Neural cell (in vitro differentiated cells): Measurements from ENCODE around the gene HDGFL2. TPM values are rescaled to one million over a fixed set of nuclear protein-coding genes. Genes with fewer than 3 reads are reported as not detected.

Experiments used
- H2AFZ ChIP-seq: fragments of 200-600, 300-800 bp; sonication (generic), shearing (Covaris generic); 2 replicates; pipeline ENCODE4 v1.6.0; 2014; ENCODE audit warnings: low read depth, mild to moderate bottlenecking, antibody characterized with exemption, low read length, moderate library complexity
- H3F3A ChIP-seq: fragments of 200-600 bp; shearing (Covaris generic); 2 replicates; pipeline ENCODE4 v1.6.1; 2016; ENCODE audit warnings: mild to moderate bottlenecking, moderate library complexity, mixed read lengths, antibody characterized with exemption, low read length; ENCODE audit not compliant: insufficient read depth, poor library complexity, severe bottlenecking
- H3K27ac ChIP-seq: fragments of 200-600, 300-800 bp; sonication (generic), shearing (Covaris generic); 2 replicates; pipeline ENCODE4 v1.5.1; 2014; ENCODE audit warnings: mild to moderate bottlenecking, low read length, moderate library complexity
- H3K27me3 ChIP-seq: fragments of 300-800, 200-600 bp; sonication (generic), shearing (Covaris generic); 2 replicates; pipeline ENCODE4 v1.6.0; 2014; ENCODE audit warnings: mild to moderate bottlenecking, low read depth, low read length, moderate library complexity; ENCODE audit not compliant: insufficient read depth
- H3K36me3 ChIP-seq: fragments of 300-800, 200-600 bp; sonication (generic), shearing (Covaris generic); 2 replicates; pipeline ENCODE4 v1.5.1; 2014; ENCODE audit warnings: mild to moderate bottlenecking, antibody characterized with exemption, low read length, moderate library complexity; ENCODE audit not compliant: insufficient read depth
- H3K4me2 ChIP-seq: fragments of 300-800, 200-600 bp; sonication (generic), shearing (Covaris generic); 2 replicates; pipeline ENCODE4 v1.6.0; 2014; ENCODE audit warnings: mild to moderate bottlenecking, low read length
- H3K4me3 ChIP-seq: fragments of 300-800, 200-600 bp; sonication (generic), shearing (Covaris generic); 2 replicates; pipeline ENCODE4 v1.5.1; 2014; ENCODE audit warnings: mild to moderate bottlenecking, low read length, moderate library complexity
- H3K79me2 ChIP-seq: fragments of 200-600 bp; shearing (Covaris generic); replicated peaks from 2 replicates; pipeline ENCODE4 v1.6.0; 2014; ENCODE audit warnings: mild to moderate bottlenecking, low read length, moderate library complexity; ENCODE audit not compliant: insufficient read depth
- H3K9ac ChIP-seq: fragments of 300-800, 200-600 bp; sonication (generic), shearing (Covaris generic); 2 replicates; pipeline ENCODE4 v1.6.1; 2016; ENCODE audit warnings: mild to moderate bottlenecking, low read length, mixed read lengths
- H3K9me2 ChIP-seq: fragments of 200-600 bp; shearing (Covaris generic); 2 replicates; pipeline ENCODE4 v1.6.1; 2016; ENCODE audit warnings: mild to moderate bottlenecking, low read length, mixed read lengths; ENCODE audit not compliant: insufficient read depth
- H3K9me3 ChIP-seq: fragments of 200-600, 300-800 bp; sonication (generic), shearing (Covaris generic); 2 replicates; pipeline ENCODE4 v1.6.1; 2016; ENCODE audit warnings: mild to moderate bottlenecking, mixed run types, low read length, moderate library complexity, mixed read lengths
- H4K20me1 ChIP-seq: fragments of 200-600 bp; shearing (Covaris generic); 2 replicates; pipeline ENCODE4 v1.6.1; 2016; ENCODE audit warnings: mild to moderate bottlenecking, mixed run types; ENCODE audit not compliant: insufficient read depth
- CTCF ChIP-seq: fragments of 450-650 bp; IDR thresholded peaks from 2 replicates; pipeline ENCODE4 v1.5.1; 2014; ENCODE audit warnings: antibody characterized with exemption, mild to moderate bottlenecking, moderate library complexity; ENCODE audit not compliant: poor library complexity, severe bottlenecking
- EP300 ChIP-seq: fragments of 450-650 bp; conservative IDR thresholded peaks from 2 replicates; pipeline ENCODE4 v1.6.1; 2014; ENCODE audit warnings: antibody characterized with exemption, mild to moderate bottlenecking, moderate library complexity; ENCODE audit not compliant: poor library complexity, severe bottlenecking
- EZH2 ChIP-seq: fragments of 200-600, 300-800 bp; shearing (Covaris generic), sonication (generic); IDR thresholded peaks from 2 replicates; pipeline ENCODE4 v1.6.1; 2014; ENCODE audit warnings: antibody characterized with exemption, low read length, borderline replicate concordance, mild to moderate bottlenecking; ENCODE audit not compliant: insufficient read depth, poor library complexity, severe bottlenecking
- MXI1 ChIP-seq: fragments of 450-650 bp; conservative IDR thresholded peaks from 2 replicates; pipeline ENCODE4 v1.6.1; 2014; ENCODE audit warnings: antibody characterized with exemption, mild to moderate bottlenecking; ENCODE audit not compliant: poor library complexity, severe bottlenecking
- POLR2AphosphoS5 ChIP-seq: IDR thresholded peaks from 2 replicates; pipeline ENCODE4 v1.6.1; 2012
- RAD21 ChIP-seq: fragments of 450-650 bp; conservative IDR thresholded peaks from 2 replicates; pipeline ENCODE4 v1.6.1; 2014; ENCODE audit warnings: antibody characterized with exemption, mild to moderate bottlenecking, moderate library complexity
- REST ChIP-seq: IDR thresholded peaks from 2 replicates; pipeline ENCODE4 v1.6.1; 2012; ENCODE audit warnings: borderline replicate concordance
- SMC3 ChIP-seq: fragments of 450-650 bp; conservative IDR thresholded peaks from 2 replicates; pipeline ENCODE4 v1.6.1; 2014; ENCODE audit warnings: antibody characterized with exemption, mild to moderate bottlenecking, moderate library complexity; ENCODE audit not compliant: poor library complexity
- TAF1 ChIP-seq: IDR thresholded peaks from 2 replicates; pipeline ENCODE4 v1.6.1; 2012; ENCODE audit warnings: low read depth
- polyA plus RNA-seq: library from polyadenylated mRNA; depleted of rRNA; stranded (reverse); fragments of >200 nt; gene quantifications from 2 replicates; pipeline ENCODE4 v1.2.3, GENCODE V29; 2014

HDGFL2 gene
- polyA plus RNA-seq, 1 donor from 2014 or later: 79.7 TPM

GRCh38 chr19:4537953-4538600 lies 66.0 kb downstream of the HDGFL2 start:
- Histone ChIP-seq H3K79me2 (no peaks in the 10 kb centered on the region), H2AFZ (no peak overlapping the region), H3K9me2 (no peaks in the 10 kb centered on the region), H3K9ac (no peak overlapping the region), H4K20me1 (no peaks in the 10 kb centered on the region), H3K9me3 (no peaks in the 10 kb centered on the region), H3K4me2 (no peak overlapping the region), H3K27ac (no peak overlapping the region), H3K36me3 (no peaks in the 10 kb centered on the region), H3K4me3 (no peak overlapping the region), H3F3A (no peaks in the 10 kb centered on the region), H3K27me3 (no peaks in the 10 kb centered on the region)
- TF ChIP-seq EZH2: no peak
- TF ChIP-seq REST: no peak
- no peak for TF ChIP-seq POLR2AphosphoS5

GRCh38 chr19:4538601-4538954 lies 66.5 kb downstream of the HDGFL2 start:
- Histone ChIP-seq H3K79me2 (no peaks in the 10 kb centered on the region), H3K9me3 (no peaks in the 10 kb centered on the region), H3F3A (no peaks in the 10 kb centered on the region), H3K9me2 (no peaks in the 10 kb centered on the region), H3K4me3 (no peak overlapping the region), H3K9ac (no peak overlapping the region), H2AFZ (no peak overlapping the region), H3K27me3 (no peaks in the 10 kb centered on the region), H3K4me2 (no peak overlapping the region), H4K20me1 (no peaks in the 10 kb centered on the region), H3K36me3 (no peaks in the 10 kb centered on the region), H3K27ac (no peak overlapping the region)
- TF ChIP-seq EZH2 (no peak), SMC3 (no peak), POLR2AphosphoS5 (no peak), REST (no peak), RAD21 (no peak), CTCF (no peak), EP300 (no peak), TAF1 (no peak), MXI1 (no peak)
